Activated gamma-delta T cell (primary cell): ENCODE results near the gene FAM32A.

Source experiments
- DNase-seq: peaks from one replicate; lab custom pipeline; 2025; lab: John Stamatoyannopoulos, UW

Gene FAM32A

DNA sequence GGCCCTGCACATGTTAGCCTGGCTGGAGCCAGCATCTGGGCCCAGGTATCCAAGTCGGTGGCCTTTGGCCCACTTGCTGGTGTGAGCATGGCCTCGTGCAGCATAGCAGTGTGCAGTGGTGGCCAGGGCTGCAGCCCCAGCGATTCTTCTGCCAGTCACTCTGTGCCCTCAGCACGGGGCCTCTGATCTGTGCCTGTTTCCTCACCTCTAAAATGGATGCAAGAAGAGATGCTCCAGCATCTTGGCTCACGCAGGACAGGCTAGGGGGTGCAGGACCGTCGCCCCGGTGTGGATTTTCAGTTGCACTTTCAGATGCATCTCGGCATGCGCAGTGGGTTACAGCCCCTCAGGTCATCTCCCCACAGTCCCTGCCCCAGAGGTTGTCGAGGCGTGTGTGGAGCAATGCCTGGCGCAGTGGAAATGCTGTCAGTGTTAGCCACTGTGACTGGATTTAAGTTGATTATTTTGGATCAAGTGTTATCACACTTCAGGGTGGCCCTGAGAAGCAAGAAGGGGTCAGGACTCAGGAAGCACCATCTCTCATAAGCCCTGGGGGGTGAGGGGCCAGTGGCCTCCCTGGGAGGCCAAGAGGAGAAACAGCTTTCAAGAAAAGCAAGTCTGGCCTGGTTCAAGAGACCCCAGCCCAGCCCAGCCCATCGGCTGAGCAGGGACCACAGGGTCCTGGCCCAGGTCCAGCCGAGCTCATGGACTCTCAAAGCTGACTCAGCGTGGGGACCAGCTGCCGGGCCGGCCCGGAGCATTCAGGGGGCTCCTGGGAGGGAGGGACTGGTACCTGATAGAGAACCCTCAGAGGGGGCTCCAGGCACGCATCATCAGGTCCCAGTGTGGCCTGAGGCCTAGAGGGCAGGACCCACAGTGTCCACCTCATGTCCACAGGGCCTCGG, 40.3 kb downstream of the FAM32A start:
- no peak for DNase-seq

DNA sequence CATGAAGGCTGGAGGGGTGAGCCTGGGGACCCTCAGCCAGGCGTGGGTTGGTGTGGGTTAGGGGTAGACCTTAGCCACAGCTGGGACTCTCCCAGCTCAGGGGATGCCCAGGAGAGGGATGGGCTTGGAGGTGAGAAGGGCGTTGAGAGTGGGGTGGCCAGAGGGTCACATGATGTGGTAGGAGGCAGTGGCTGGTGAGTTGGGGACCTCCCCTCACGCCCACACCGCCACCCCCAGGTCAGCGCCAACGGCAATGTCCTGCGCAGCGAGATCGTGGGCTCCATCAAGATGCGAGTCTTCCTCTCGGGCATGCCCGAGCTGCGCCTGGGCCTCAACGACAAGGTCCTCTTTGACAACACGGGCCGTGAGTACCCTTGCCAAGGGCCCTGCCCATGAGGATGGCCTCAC, 41.0 kb downstream of the FAM32A start:
- DNase-seq: no peak

DNA sequence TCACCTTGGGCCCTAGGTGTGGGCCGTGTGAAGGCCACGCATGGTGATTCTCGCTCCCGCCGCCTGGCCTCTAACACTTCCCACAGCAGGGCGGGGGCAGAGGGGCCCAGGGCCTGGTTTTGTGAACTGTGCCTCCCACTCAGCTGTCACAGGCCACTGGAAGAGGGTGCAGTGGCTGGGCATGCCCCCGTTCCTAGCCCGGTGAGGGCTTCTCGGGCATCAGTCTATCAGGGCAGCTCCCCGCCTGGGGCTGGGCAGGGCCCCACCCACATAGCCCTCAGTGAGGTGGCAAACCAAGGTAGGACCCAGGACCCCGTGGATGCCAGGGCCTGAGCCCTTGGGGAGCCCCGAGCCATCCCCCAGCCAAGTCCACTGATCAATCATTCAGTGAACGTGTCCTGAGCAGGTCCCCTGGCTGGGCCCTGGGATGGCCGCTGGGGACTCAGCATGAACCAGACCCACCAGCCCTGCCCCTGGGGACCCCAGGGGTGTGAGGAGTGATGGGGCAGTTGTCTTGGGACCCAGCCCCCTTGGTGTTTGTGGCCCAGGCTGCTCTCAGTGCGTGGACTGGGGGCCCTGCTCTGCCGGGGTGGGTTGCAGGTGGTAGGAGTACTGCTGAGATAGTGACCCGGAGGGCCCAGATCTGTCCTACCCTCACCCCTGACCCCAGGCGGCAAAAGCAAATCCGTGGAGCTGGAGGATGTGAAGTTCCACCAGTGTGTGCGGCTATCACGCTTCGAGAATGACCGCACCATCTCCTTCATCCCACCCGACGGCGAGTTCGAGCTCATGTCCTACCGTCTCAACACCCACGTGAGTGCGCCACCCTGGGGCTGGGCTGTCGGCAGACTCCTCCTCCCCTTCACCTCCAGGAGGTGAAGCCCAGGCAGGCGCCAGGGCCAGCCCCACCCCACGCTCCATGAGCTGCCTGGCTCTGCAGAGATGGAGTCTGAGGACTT, 41.9 kb downstream of the FAM32A start:
- DNase-seq: no peak

DNA sequence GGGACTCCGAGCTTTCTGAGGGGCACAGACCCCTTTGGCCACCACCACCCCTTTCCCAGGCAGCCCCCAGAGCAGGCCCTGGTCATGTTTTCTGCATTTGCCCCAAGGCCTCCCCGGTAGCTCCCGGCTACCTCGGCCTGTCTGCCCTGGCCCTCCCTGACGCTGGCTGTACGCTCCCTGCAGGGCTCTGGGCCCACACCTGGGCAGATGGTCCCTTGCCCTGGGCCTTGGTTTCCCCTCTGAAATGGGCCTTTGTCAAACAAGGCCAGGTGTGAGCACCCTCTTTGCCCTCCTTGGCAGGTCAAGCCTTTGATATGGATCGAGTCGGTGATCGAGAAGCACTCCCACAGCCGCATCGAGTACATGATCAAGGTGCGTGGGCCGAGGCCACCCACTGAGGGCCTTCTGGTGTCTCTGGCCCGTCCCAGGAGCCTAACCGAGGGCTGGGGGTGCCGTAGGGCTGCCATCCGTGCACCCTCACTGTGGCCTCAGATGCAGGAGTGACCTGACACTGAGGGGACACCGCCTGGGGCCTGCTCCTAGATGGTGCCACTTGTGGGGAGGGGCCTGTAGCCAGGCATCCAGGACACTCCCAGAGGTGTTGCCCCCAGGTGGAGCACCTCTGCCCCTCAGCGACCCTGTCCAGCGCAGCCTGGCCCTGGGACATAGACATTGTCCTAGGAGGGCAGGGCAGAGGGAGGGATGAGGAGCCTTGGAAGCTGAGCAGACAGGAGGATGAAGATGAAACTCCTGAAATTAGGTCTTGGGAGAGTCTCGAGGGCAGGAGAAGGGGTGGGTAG, 42.8 kb downstream of the FAM32A start:
- DNase-seq: no peak

DNA sequence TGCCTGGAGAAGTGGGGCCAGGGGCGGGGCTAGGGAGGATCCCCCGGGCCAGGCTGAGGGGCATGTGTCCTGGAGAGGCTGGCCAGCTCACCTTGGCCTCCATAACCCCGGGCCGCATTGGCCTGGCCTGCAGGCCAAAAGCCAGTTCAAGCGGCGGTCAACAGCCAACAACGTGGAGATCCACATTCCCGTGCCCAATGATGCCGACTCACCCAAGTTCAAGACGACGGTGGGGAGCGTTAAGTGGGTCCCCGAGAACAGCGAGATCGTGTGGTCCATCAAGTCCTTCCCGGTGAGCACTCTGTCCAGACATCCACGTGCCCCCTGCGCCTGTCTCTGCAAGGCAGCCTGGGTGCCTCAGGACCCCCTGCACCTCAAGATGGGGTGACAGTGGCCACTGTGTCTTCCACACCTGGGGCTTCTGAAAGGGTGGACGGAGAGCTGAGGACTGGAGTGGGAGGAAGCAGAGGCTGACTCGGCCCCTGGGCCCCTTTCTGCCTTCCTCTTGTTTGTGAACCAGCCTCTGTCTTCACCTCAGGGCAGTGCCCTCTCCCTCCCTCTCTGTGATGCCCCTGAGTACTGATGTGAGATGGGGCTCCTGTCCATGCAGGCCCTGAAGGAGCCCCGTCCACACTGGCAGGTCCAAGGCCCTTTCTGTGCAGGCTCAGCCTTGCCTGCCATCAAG, 43.6 kb downstream of the FAM32A start:
- no peak for DNase-seq

GRCh38 chr19:16229322-16229641, 44.1 kb downstream of the FAM32A start:
- no peak for DNase-seq

DNA sequence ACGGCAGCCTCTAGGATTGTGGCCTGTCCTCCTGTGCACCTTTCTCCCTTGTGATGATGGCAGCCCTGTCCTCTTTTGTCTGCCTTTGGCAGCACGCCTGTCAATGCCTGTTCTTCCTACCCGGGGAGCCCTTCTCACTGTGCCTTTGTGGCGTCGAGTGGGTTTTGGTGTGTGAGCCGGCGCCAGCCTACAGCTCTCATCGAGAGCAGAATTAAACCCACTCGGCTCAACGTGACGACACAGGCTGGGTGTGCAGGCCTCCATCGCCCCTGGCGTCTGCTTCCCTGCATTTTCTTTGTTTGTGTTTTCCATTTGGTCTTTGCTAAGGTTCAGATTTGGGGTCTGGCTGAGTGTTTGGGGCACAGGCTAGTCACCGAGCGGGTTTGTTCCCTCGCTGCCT, 46.9 kb downstream of the FAM32A start:
- DNase-seq: no peak

DNA sequence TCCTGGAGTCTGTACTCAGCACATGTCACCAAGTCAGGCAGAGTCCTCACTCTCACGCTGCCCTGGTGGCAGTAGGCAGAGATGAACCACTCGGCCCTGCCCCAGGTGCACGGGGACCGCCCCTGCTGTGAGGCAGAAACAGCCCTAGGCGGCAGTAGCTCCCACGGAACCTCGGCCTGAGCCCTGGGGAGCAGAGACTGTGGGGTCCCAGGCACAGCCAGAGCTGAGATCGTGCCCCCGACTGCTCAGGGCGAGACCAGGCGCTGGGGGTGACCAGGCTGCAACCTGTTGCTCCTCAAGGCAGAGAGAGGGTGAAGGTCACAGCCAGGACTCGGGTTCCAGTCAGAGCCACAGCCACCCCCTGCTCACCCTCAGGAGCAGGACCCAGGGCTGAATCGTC, 47.4 kb downstream of the FAM32A start:
- no peak for DNase-seq

DNA sequence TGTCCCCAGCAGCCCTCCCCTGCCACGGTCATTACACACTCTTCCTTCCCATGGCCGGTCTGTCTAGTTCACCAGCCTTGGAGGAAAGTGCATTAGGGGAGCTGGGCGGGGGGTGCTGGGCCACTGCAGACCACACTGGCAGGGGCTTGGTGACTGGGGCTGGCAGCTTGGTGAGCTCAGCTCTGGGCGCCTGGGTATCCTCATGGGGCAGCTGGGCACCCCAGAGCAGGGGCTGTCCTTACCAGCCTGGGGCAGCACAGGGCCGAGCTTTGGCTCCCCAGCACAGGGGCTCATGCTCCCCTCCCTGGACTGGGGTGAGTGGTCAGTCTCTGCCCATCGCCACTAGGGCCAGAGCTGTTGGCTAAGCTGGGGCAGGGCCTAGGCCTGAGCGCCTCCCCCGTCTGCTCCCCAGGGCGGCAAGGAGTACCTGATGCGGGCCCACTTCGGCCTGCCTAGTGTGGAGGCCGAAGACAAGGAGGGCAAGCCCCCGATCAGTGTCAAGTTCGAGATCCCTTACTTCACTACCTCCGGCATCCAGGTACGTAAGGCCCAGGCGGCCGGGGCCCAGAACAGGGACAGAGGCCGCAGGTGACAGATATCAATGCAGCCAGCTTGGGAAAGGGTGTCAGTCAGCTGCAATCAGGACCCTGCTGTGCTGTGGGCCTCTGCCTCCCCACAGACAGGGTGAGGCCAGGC, 48.0 kb downstream of the FAM32A start:
- DNase-seq: no peak

GRCh38 chr19:16233836-16234551, 48.8 kb downstream of the FAM32A start:
- no peak for DNase-seq

DNA sequence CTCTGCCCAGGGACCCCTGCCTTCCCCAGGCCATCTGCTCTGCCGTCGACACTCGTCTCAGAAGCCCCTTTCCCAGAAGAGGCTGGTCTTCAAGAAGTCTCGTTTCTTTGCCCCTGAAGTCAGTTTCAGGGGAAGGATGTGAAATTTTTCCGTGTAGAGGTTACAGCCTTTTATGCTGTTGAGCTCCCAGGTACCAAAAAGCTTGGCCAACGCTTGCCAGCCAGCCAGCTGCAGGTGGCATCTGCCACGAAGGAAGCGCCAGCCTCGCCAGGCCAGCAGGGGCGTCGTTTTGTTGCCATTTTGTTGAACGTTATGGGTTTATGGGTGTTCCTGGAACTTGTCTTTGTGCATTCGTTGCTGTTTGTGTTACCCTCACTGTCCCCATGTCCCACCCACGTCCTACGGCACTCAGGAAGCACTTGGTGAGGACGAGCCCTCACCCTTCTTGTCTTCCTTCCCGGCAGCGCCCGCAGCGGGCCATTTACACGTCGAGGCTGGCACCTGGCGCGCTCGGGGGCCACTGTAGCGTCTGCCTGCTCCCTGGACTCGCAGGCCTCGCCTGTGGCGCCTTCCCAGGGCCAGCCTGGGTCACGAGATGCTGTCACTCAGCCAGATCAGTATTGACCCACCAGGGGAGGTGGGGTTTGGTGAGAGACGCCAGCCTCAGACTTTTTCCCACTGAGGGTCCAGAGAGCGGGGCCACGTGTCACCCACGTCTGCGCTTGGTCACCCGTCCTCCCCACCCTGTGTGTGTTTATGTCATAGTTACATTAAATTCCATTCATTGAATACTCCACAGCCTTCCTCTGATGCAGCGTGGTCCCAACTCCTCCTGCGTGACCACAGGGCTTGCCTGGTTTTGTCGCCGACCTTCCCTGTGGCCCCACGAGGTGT, 49.6 kb downstream of the FAM32A start:
- no peak for DNase-seq

- no peak for DNase-seq
These were observed 50.8 kb downstream of the FAM32A start for GRCh38 chr19:16235811-16236652.
